Endothelial cell of umbilical vein (primary cell): ENCODE results near the gene KCNH5. TPM values are rescaled to one million over a fixed set of nuclear protein-coding genes. Genes with fewer than 3 reads are reported as not detected.

Experiments
- BruUV-seq: library from RNA; stranded (reverse); fragments of 400-500 nt; replicated peaks from 2 replicates; lab custom pipeline; 2021; lab: Mats Ljungman, UMichigan
- CTCF ChIA-PET: fragments of 300-600, 350-600 bp; sonication (Branson Sonifier 250); formaldehyde crosslinking; loops from one replicate; lab custom pipeline; 2021; ENCODE audit warnings: antibody characterized with exemption, inconsistent platforms; lab: Charles Lee
- POLR2A ChIA-PET: fragments of 300-600, 350-600 bp; sonication (Branson Sonifier 250); formaldehyde crosslinking; loops from one replicate; lab custom pipeline; 2021; ENCODE audit warnings: antibody characterized with exemption, inconsistent platforms; lab: Charles Lee
- DNase-seq: peaks from one replicate; pipeline ENCODE4 v3.0.0-alpha.2; 2011; ENCODE audit warnings: low read depth, low spot score
- FAIRE-seq: peaks from 2 replicates; lab custom pipeline; 2011; peaks lifted over from hg19 to GRCh38; lab: Jason Lieb, UNC
- H2AFZ ChIP-seq: 2 replicates; pipeline ENCODE4 v1.6.0; 2012; ENCODE audit warnings: low read depth, low read length, control low read depth, inconsistent platforms
- H3K27ac ChIP-seq: 2 replicates; pipeline ENCODE4 v1.5.1; 2011; ENCODE audit warnings: low read depth, mild to moderate bottlenecking, control low read depth, low read length, moderate library complexity; ENCODE audit not compliant: insufficient read depth
- H3K27me3 ChIP-seq, 2 experiments: 2 replicates each; pipeline versions ENCODE4 v1.6.0 to v1.6.1; 2011; ENCODE audit warnings: low read length in 2 of 2, mixed read lengths in 1 of 2; ENCODE audit not compliant: control insufficient read depth in 2 of 2, insufficient read depth in 2 of 2
- H3K36me3 ChIP-seq, 2 experiments: 2 replicates in 1 of 2; 3 replicates in 1 of 2; pipeline ENCODE4 v1.5.1; 2011; ENCODE audit warnings: low read length in 2 of 2, mild to moderate bottlenecking in 1 of 2, moderate library complexity in 1 of 2; ENCODE audit not compliant: control insufficient read depth in 2 of 2, insufficient read depth in 2 of 2; ENCODE audit errors: extremely low read depth in 1 of 2
- H3K4me1 ChIP-seq: 3 replicates; pipeline ENCODE4 v1.5.1; 2011; ENCODE audit warnings: mild to moderate bottlenecking, low read length; ENCODE audit not compliant: control insufficient read depth, insufficient read depth; ENCODE audit errors: extremely low read depth
- H3K4me2 ChIP-seq: 2 replicates; pipeline ENCODE4 v1.6.1; 2011; ENCODE audit warnings: low read length, control low read depth, mixed read lengths; ENCODE audit not compliant: insufficient read depth
- H3K4me3 ChIP-seq, 3 experiments: fragments of 200-600 bp in 1 of 3; sonication (generic), shearing (Covaris generic) in 1 of 3; replicated peaks in 1 of 3; 2 replicates each; pipeline ENCODE4 v1.5.1; 2011 to 2016; ENCODE audit warnings: control low read depth in 3 of 3, low read length in 3 of 3, mild to moderate bottlenecking in 2 of 3, inconsistent platforms in 1 of 3, low read depth in 1 of 3, moderate library complexity in 1 of 3; ENCODE audit not compliant: insufficient read depth in 1 of 3
- H3K79me2 ChIP-seq: 2 replicates; pipeline ENCODE4 v1.6.0; 2012; ENCODE audit warnings: low read length, inconsistent platforms; ENCODE audit not compliant: control insufficient read depth, insufficient read depth
- H3K9ac ChIP-seq: replicated peaks from 2 replicates; pipeline ENCODE3; 2011; ENCODE audit warnings: low read length, control low read depth; ENCODE audit not compliant: insufficient read depth; ENCODE audit errors: extremely low read depth
- H3K9me1 ChIP-seq: replicated peaks from 3 replicates; pipeline ENCODE4 v1.6.0; 2011; ENCODE audit warnings: mild to moderate bottlenecking, low read length; ENCODE audit not compliant: control insufficient read depth, insufficient read depth; ENCODE audit errors: extremely low read depth
- H3K9me3 ChIP-seq: replicated peaks from 2 replicates; pipeline ENCODE4 v1.5.1; 2012; ENCODE audit warnings: low read length, inconsistent platforms; ENCODE audit not compliant: control insufficient read depth, insufficient read depth
- H4K20me1 ChIP-seq: replicated peaks from 2 replicates; pipeline ENCODE3; 2011; ENCODE audit warnings: mild to moderate bottlenecking, low read length; ENCODE audit not compliant: control insufficient read depth, insufficient read depth; ENCODE audit errors: extremely low read depth
- EZH2 ChIP-seq: IDR thresholded peaks from 2 replicates; pipeline ENCODE4 v1.6.1; 2012; ENCODE audit warnings: borderline replicate concordance, low read depth, mild to moderate bottlenecking, moderate library complexity, low read length, inconsistent platforms; ENCODE audit not compliant: severe bottlenecking
- FOS ChIP-seq: IDR thresholded peaks from 2 replicates; pipeline ENCODE4 v1.6.1; 2011; ENCODE audit warnings: mild to moderate bottlenecking, low read length, moderate library complexity, borderline replicate concordance; ENCODE audit not compliant: insufficient read depth
- JUN ChIP-seq: IDR thresholded peaks from 2 replicates; pipeline ENCODE4 v1.6.1; 2011; ENCODE audit warnings: borderline replicate concordance, low read depth; ENCODE audit not compliant: insufficient read length, insufficient read depth
- MYC ChIP-seq: IDR thresholded peaks from one replicate; pipeline ENCODE4 v1.6.1; 2011; ENCODE audit warnings: mild to moderate bottlenecking, low read depth, low read length
- POLR2AphosphoS5 ChIP-seq: IDR thresholded peaks from 2 replicates; pipeline ENCODE4 v1.6.1; 2012; ENCODE audit warnings: low read depth, mild to moderate bottlenecking, control low read depth, low read length, moderate library complexity; ENCODE audit not compliant: insufficient read depth
- dilution Hi-C: fragments of 300-500 bp; cut with MboI; formaldehyde crosslinking; loops from one replicate; pipeline ENCODE4 v1.15.0; 2019; ENCODE audit warnings: low sequenced_read_pairs; ENCODE audit not compliant: extremely low pct_ligation_motif_present
- intact Hi-C: fragments of 100-400 bp; cut with micrococcal nuclease; formaldehyde crosslinking; loops from one replicate; pipeline ENCODE4 v1.10.0; 2022
- polyA plus RNA-seq, 4 experiments: library from polyadenylated mRNA; depleted of rRNA in 3 of 4; stranded (reverse) in 3 of 4; unstranded in 1 of 4; fragments of >200 nt; gene quantifications; 2 replicates each; pipeline versions ENCODE4 v1.2.1 to v1.2.3, GENCODE V29; 2011 to 2012; ENCODE audit warnings: missing spikeins in 1 of 4
- total RNA-seq: library from RNA; stranded (reverse); gene quantifications from 2 replicates; pipeline ENCODE4 v1.2.3, GENCODE V29; 2021

KCNH5 gene
- total and polyA plus RNA-seq, 2 donors (not counting 3 experiments of a cell fraction or from before 2014, with no cell fraction given) = not detected

DNA sequence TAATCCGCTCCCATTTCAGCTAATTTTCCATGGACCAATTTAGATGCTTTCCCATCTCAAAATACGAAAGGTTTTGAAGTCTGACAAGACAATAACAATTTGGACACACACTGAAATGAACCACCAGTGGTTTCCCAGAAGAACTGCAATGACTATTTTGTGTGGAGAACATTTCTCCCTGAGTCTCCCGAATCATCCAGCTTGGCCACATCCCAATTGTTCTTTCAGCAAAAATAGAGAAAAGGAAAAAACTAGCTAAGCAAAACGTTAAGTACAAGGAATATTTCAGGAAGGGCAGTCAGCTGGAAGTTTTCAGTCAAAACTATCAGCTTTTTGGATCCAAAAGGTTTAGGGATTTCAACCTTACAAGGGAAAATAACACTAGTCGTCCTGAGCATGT lies 390.6 kb downstream of the KCNH5 start:
- no TSS peak for BruUV-seq
- no peak for DNase-seq
- H3K9me1 ChIP-seq = no peaks in the 10 kb centered on the region
- dilution Hi-C loops = no loop called here
- no peak overlapping the region for H2AFZ ChIP-seq
- ChIA-PET CTCF (no interaction called here), POLR2A (no interaction called here)
- no peaks in the 10 kb centered on the region for H3K27me3 ChIP-seq
- H3K9me3 ChIP-seq = no peaks in the 10 kb centered on the region
- H3K4me3 ChIP-seq = no peak overlapping the region
- no peak overlapping the region for H3K27ac ChIP-seq
- H3K9ac ChIP-seq = no peak overlapping the region
- FAIRE-seq = no peak
- H3K4me2 ChIP-seq = no peak overlapping the region
- no peaks in the 10 kb centered on the region for H3K4me1 ChIP-seq
- TF ChIP-seq EZH2 (no peak), POLR2AphosphoS5 (no peak), JUN (no peak), FOS (no peak), MYC (no peak)
- H4K20me1 ChIP-seq = no peaks in the 10 kb centered on the region
- intact Hi-C loops = no loop called here
- no peaks in the 10 kb centered on the region for H3K79me2 ChIP-seq
- H3K36me3 ChIP-seq = no peaks in the 10 kb centered on the region

Other genes with a start within 250 kb of the KCNH5 start
- 177 and 191 TPM in 2 replicates for gene RHOJ, start 159.0 kb upstream of the KCNH5 start, total RNA-seq
- gene RHOJ, start 159.0 kb upstream of the KCNH5 start, polyA plus RNA-seq = 485 and 486 TPM in 2 replicates